ENCODE data around the gene ADAMTSL5. TPM values are rescaled to one million over a fixed set of nuclear protein-coding genes. Genes with fewer than 3 reads are reported as not detected.

Gene ADAMTSL5
- total RNA-seq, 4 donors from 2014 or later = 0.46 to 7.0 (median 4.6) TPM

DNA sequence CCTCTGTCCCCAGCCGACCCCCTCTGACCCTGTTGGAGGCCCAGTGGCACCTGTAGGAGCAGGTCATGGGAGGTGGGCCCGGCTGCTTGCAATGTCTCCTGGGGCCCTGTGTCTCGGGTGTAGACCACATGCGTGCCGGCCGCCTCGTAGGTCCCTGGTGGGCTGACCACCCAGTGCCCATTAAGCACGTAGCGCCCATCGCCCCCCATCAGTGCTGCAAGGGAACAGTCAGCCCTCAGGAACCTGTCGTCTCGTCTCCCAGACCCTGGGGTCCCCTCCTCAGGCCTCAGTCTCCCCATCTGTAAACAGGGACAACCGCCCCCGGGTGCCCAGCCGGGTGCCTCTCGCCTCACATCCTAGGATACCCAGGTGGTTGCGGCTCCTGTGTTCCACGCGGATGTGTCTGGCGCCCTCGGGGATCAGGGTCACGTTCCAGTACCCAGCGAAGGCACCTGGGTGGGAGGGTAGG lies 5.6 kb downstream of the ADAMTSL5 start:
- no peak overlapping the region for H3K4me3 ChIP-seq (ENCODE audit: low read depth, poor library complexity, severe bottlenecking)
- DNase-seq (ENCODE audit: low spot score in 2 of 2) = no peak
- 62 to 63% methylated on average over 22 of the region's 23 CpGs for WGBS, 2 donors

DNA sequence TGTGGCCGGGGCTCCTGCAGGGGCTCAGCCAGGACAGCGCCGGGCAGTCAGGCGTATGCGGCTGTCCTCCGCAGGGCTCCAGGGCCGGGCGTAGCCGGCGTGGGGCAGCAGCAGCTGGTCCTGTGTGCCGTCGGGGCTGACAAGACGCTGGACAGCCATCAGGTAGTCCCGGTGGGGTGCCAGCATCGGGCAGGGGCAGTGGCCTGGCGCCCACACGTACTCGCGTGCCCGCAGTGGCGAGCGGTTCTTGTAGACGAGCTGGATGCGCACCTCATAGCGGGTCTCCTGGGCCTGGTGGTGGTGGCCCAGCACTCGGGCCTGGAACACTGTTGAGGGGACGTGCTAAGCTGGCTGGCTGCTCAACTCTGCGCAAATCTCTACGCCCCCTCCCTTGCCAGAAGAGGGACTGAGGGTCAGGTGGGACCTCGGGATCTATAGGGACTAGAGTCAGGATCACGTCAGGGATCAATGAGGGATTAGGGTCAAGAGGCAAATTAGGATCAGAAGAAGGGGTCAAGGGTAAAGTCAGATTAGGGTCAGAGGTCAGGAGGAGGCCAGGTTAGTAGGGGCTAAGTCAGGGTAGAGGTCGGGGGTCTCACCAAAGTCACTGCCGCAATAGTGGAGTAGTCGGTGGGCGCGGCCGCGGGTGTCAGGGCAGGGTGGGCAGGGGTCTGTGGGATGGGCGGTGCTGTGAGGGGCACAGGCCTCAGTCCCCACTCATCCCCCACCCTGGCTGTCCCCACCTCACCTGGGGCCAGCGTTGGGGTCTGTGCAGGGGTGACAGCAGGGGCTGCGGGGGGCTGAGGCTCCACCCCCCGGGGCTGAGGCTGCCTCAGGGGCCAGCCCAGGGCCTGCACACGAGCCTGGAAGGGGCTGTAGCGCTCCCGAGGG lies 6.6 kb downstream of the ADAMTSL5 start:
- WGBS, 2 donors = 88 to 91% methylated on average over 39 to 44 of the region's 45 CpGs
- no peak for DNase-seq (ENCODE audit: low spot score in 2 of 2)

More for the DNA sequence above, 5.6 kb downstream of the ADAMTSL5 start:
- no peak for TF ChIP-seq POLR2A (IDR thresholded peaks at IDR 0.05)
- TF ChIP-seq, protein P1, sequence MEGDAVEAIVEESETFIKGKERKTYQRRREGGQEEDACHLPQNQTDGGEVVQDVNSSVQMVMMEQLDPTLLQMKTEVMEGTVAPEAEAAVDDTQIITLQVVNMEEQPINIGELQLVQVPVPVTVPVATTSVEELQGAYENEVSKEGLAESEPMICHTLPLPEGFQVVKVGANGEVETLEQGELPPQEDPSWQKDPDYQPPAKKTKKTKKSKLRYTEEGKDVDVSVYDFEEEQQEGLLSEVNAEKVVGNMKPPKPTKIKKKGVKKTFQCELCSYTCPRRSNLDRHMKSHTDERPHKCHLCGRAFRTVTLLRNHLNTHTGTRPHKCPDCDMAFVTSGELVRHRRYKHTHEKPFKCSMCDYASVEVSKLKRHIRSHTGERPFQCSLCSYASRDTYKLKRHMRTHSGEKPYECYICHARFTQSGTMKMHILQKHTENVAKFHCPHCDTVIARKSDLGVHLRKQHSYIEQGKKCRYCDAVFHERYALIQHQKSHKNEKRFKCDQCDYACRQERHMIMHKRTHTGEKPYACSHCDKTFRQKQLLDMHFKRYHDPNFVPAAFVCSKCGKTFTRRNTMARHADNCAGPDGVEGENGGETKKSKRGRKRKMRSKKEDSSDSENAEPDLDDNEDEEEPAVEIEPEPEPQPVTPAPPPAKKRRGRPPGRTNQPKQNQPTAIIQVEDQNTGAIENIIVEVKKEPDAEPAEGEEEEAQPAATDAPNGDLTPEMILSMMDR (IDR thresholded peaks at IDR 0.05) = no peak
- intact Hi-C loops (cut with DNase I; ENCODE audit: low total_unique reads) = no loop called here

DNA sequence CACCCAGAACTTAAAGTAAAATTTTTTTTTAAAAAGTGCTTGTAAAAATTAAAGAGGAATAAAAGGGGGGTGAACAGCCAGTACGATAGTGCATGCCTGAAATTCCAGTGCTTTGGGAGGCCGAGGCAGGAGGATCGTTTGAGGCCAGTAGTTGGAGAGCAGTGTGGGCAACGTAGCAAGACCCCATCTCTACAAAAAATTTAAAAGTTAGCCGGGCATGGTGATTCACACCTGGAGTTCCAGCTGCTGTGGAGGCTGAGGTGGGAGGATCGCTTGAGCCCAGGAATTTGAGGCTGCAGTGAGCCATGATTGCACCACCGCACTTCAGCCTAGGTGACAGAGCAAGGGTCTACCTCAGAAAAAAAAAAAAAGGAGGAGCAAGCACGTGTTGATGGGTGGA lies 7.8 kb downstream of the ADAMTSL5 start:
- no peak for DNase-seq (ENCODE audit: low spot score in 2 of 2)
- 73 to 78% methylated on average over 8 of the region's 8 CpGs for WGBS, 2 donors
- TF ChIP-seq POLR2A (IDR thresholded peaks at IDR 0.05) = no peak
- intact Hi-C loops (cut with DNase I; ENCODE audit: low total_unique reads) = no loop called here
- no peak overlapping the region for H3K4me3 ChIP-seq (ENCODE audit: low read depth, poor library complexity, severe bottlenecking)

More for the DNA sequence above, 6.6 kb downstream of the ADAMTSL5 start:
- TF ChIP-seq, protein P1 (IDR thresholded peaks at IDR 0.05) = no peak
- no peak for TF ChIP-seq POLR2A (IDR thresholded peaks at IDR 0.05)
- H3K4me3 ChIP-seq (ENCODE audit: low read depth, poor library complexity, severe bottlenecking) = no peak overlapping the region
- intact Hi-C loops (cut with DNase I; ENCODE audit: low total_unique reads) = no loop called here

DNA sequence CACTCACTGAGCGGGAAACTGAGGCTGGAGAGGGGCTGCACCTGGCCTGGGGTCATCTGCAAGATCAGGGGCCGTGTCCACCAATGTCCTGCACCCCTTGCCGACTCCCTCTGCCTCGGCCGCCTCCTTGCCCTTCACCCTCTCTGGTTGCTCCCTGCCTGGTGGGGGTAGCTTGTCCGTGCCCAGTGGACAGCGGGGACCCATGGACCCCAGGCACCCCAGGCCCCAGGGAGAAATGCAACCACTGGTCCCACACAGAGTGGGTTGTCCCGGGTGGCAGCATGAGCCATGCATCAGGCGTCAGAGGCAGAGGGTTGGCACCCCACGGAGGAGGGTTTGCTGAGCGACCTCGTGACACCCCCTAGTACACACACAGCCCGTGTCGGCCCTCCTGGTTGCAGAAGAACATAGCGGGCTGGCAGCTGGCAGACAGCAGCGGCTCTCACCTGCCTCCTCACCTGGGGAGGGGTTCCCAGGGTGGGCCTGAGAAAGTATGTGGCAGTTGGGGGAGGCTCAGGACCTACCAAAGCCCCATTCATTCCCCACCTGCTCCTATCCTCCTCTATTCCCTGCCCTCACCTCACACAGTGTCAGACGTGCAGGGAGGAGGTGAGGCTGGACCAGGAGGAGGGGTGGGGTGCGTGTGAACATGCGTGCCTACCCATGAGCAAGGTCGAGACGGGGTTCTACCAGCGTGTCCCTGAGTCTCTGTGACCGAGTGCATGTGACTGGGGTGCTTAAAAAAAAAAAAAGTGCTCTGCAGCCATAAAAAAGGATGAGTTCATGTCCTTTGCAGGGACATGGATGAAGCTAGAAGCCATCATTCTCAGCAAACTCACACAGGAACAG lies 8.7 kb downstream of the ADAMTSL5 start:
- DNase-seq (ENCODE audit: low spot score in 2 of 2) = no peak
- TF ChIP-seq, protein P1 (IDR thresholded peaks at IDR 0.05) = no peak
- no peak for TF ChIP-seq POLR2A (IDR thresholded peaks at IDR 0.05)
- H3K4me3 ChIP-seq (ENCODE audit: low read depth, poor library complexity, severe bottlenecking) = no peak overlapping the region
- 51 to 57% methylated on average over 21 to 23 of the region's 23 CpGs for WGBS, 2 donors
- intact Hi-C loops (cut with DNase I; ENCODE audit: low total_unique reads) = no loop called here

DNA sequence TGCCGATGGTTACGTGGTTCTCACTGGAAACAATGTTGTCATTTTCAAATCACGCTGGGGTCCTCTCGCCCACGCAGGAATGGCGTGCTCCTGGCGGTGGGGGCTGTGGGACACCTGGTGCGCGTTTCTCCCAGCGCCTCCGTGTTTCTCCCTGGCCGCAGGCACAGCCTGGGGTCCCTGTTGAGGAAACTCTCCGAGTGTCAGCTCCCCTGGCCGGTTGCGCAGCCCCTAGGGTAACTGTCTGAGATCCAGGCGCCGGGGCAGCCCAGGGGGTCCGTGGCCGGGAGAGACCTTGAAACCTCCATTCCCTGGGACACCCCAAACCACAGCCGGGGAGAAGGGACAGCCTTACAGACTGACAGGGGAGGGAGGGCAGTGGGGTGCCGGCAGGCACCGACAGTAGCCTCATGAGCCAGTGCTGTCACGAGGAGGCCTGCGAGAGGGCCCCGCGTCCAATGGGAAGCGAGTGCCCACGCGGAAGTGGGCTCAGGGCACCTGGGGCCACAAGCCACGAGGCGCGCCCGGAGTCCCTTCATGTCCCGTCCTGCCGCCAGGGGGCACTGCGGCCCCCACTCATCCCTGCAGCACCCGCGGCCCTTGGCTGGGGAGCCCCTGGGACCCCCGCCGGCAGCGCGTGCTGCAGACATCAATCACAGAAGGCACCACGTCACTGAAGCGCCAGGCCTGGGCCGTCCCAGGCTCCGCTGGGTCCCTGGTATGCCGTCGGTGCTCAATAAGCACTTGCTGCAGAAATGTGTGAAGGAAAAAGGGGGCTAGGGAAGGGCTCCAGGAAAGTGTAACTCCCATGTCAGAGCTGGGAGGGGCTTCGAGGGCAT lies 9.5 kb downstream of the ADAMTSL5 start:
- 3 to 4% methylated on average over 12 to 30 of the region's 49 CpGs for WGBS, 2 donors
- intact Hi-C loops (cut with DNase I; ENCODE audit: low total_unique reads) = no loop called here
- no peak for DNase-seq (ENCODE audit: low spot score in 2 of 2)
- no peak for TF ChIP-seq POLR2A (IDR thresholded peaks at IDR 0.05)
- TF ChIP-seq, protein P1 (IDR thresholded peaks at IDR 0.05) = peak in 1 of 3 donors; percentile 44
- no peak overlapping the region for H3K4me3 ChIP-seq (ENCODE audit: low read depth, poor library complexity, severe bottlenecking)

Measured in lower leg skin (tissue), 4 donors.